B cell (primary cell): Measurements from ENCODE around the gene MAST2.

Experiments
- EZH2 ChIP-seq: IDR thresholded peaks from 2 replicates; pipeline ENCODE4 v1.6.1; 2012; ENCODE audit warnings: borderline replicate concordance, low read depth, mild to moderate bottlenecking, moderate library complexity, low read length; ENCODE audit not compliant: insufficient read depth, poor library complexity, severe bottlenecking
- TF ChIP-seq, protein P1 (sequence below): fragments of 200-600 bp; IDR thresholded peaks from one replicate; pipeline ENCODE4 v1.8.0; 2022; ENCODE audit warnings: antibody characterized with exemption, mild to moderate bottlenecking

DNA sequence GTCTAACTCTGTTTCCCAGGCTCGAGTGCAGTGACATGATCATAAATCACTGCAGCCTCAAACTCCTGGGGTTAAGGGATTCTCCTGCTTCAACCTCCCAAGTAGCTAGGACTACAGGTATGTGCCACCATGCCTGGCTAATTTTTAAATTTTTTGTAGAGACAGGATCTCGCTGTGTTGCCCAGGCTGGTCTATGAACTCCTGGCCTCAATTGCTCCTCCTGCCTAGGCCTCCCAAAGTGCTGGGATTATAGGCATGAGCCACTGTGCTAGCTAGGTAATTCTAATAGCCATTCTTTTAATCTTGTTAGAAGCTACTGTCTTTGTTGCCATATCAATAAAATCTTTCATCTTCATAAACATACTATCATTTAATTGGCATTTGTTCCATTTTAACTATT, 13.8 kb upstream of the MAST2 start:
- TF ChIP-seq, protein P1, sequence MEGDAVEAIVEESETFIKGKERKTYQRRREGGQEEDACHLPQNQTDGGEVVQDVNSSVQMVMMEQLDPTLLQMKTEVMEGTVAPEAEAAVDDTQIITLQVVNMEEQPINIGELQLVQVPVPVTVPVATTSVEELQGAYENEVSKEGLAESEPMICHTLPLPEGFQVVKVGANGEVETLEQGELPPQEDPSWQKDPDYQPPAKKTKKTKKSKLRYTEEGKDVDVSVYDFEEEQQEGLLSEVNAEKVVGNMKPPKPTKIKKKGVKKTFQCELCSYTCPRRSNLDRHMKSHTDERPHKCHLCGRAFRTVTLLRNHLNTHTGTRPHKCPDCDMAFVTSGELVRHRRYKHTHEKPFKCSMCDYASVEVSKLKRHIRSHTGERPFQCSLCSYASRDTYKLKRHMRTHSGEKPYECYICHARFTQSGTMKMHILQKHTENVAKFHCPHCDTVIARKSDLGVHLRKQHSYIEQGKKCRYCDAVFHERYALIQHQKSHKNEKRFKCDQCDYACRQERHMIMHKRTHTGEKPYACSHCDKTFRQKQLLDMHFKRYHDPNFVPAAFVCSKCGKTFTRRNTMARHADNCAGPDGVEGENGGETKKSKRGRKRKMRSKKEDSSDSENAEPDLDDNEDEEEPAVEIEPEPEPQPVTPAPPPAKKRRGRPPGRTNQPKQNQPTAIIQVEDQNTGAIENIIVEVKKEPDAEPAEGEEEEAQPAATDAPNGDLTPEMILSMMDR, result no peak
- no peak for TF ChIP-seq EZH2
